Measurements from ENCODE around the gene ZGRF1. TPM values are rescaled to one million over a fixed set of nuclear protein-coding genes. Genes with fewer than 3 reads are reported as not detected.

ZGRF1 gene
- total RNA-seq, 3 donors from 2014 or later (not counting 1 experiment from before 2014, with no cell fraction given), result 13.0 to 25.9 (median 20.0) TPM

- no peak overlapping the region for H3K27ac Mint-ChIP-seq
- no peaks in the 10 kb centered on the region for H3K36me3 Mint-ChIP-seq
- H3K27ac ChIP-seq (ENCODE audit: low read length), result no peak overlapping the region
- DNase-seq (no peak), ATAC-seq (no peak)
- no peaks in the 10 kb centered on the region for H3K27me3 ChIP-seq (ENCODE audit: control insufficient read depth, insufficient read depth, low read length)
- H3K36me3 ChIP-seq (ENCODE audit: control insufficient read depth, insufficient read depth, low read length), result no peaks in the 10 kb centered on the region
- TF ChIP-seq, protein P1, sequence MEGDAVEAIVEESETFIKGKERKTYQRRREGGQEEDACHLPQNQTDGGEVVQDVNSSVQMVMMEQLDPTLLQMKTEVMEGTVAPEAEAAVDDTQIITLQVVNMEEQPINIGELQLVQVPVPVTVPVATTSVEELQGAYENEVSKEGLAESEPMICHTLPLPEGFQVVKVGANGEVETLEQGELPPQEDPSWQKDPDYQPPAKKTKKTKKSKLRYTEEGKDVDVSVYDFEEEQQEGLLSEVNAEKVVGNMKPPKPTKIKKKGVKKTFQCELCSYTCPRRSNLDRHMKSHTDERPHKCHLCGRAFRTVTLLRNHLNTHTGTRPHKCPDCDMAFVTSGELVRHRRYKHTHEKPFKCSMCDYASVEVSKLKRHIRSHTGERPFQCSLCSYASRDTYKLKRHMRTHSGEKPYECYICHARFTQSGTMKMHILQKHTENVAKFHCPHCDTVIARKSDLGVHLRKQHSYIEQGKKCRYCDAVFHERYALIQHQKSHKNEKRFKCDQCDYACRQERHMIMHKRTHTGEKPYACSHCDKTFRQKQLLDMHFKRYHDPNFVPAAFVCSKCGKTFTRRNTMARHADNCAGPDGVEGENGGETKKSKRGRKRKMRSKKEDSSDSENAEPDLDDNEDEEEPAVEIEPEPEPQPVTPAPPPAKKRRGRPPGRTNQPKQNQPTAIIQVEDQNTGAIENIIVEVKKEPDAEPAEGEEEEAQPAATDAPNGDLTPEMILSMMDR (IDR thresholded peaks at IDR 0.05), result no peak
- 43% methylated on average over 1 of the region's 2 CpGs for WGBS (ENCODE audit: insufficient coverage)
- no peaks in the 10 kb centered on the region for H3K4me1 ChIP-seq (ENCODE audit: control insufficient read depth, insufficient read depth, low read length)
- intact Hi-C loops (cut with micrococcal nuclease), result no loop called here
- H3K4me3 ChIP-seq (ENCODE audit: low read length), result no peak overlapping the region
- H3K27me3 Mint-ChIP-seq (ENCODE audit: low read depth in 2 of 2), result no peaks in the 10 kb centered on the region
- no peaks in the 10 kb centered on the region for H3K9me3 ChIP-seq (ENCODE audit: control insufficient read depth, insufficient read depth, low read length)
- no peaks in the 10 kb centered on the region for H3K4me1 Mint-ChIP-seq
- H3K4me3 Mint-ChIP-seq, result no peak overlapping the region
- H3K9me3 Mint-ChIP-seq, result no peaks in the 10 kb centered on the region
Measured at GRCh38 chr4:112552668-112553067, 84.0 kb downstream of the ZGRF1 start.

GRCh38 chr4:112550728-112551127 lies 86.0 kb downstream of the ZGRF1 start:
- TF ChIP-seq, protein P1 (IDR thresholded peaks at IDR 0.05), result no peak
- H3K27ac Mint-ChIP-seq, result no peak overlapping the region
- ATAC-seq (no peak), DNase-seq (no peak)
- Histone ChIP-seq H3K9me3 (ENCODE audit: control insufficient read depth, insufficient read depth, low read length) (no peaks in the 10 kb centered on the region), H3K36me3 (ENCODE audit: control insufficient read depth, insufficient read depth, low read length) (no peaks in the 10 kb centered on the region), H3K27me3 (ENCODE audit: control insufficient read depth, insufficient read depth, low read length) (no peaks in the 10 kb centered on the region), H3K4me1 (ENCODE audit: control insufficient read depth, insufficient read depth, low read length) (no peaks in the 10 kb centered on the region), H3K27ac (ENCODE audit: low read length) (no peak overlapping the region), H3K4me3 (ENCODE audit: low read length) (no peak overlapping the region)
- no peaks in the 10 kb centered on the region for H3K4me1 Mint-ChIP-seq
- no peaks in the 10 kb centered on the region for H3K36me3 Mint-ChIP-seq
- no peak overlapping the region for H3K4me3 Mint-ChIP-seq
- no peaks in the 10 kb centered on the region for H3K9me3 Mint-ChIP-seq
- intact Hi-C loops (cut with micrococcal nuclease), result no loop called here
- H3K27me3 Mint-ChIP-seq (ENCODE audit: low read depth in 2 of 2), result no peaks in the 10 kb centered on the region
- 96% methylated on average over 2 of the region's 2 CpGs for WGBS (ENCODE audit: insufficient coverage)

DNA sequence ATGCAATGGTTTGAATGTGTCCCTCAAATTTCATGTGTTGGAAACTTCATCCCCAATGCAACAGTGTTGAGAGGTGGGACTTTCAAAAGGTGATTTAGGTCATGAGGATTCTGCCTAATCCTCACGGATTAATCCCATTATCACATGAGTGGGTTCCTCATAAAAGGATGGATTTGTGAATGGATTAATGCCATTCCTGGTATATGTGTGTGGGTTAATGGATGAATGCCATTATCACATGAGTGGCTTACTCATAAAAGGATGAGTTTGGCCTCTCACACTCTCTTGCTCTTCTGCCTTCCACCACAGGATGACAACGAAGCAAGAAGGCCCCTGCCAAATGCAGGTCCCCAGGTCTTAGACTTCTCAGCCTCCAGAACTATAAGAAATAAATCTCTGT lies 90.2 kb downstream of the ZGRF1 start:
- ATAC-seq (no peak), DNase-seq (no peak)
- 100% methylated on average over 2 of the region's 2 CpGs for WGBS (ENCODE audit: insufficient coverage)
- intact Hi-C loops (cut with micrococcal nuclease), result no loop called here
- TF ChIP-seq, protein P1 (IDR thresholded peaks at IDR 0.05), result no peak
- no peaks in the 10 kb centered on the region for H3K9me3 Mint-ChIP-seq
- Histone ChIP-seq H3K4me1 (ENCODE audit: control insufficient read depth, insufficient read depth, low read length) (no peaks in the 10 kb centered on the region), H3K27me3 (ENCODE audit: control insufficient read depth, insufficient read depth, low read length) (no peaks in the 10 kb centered on the region), H3K36me3 (ENCODE audit: control insufficient read depth, insufficient read depth, low read length) (peaks cover 1% of the 10 kb centered on the region), H3K9me3 (ENCODE audit: control insufficient read depth, insufficient read depth, low read length) (no peaks in the 10 kb centered on the region), H3K27ac (ENCODE audit: low read length) (no peak overlapping the region), H3K4me3 (ENCODE audit: low read length) (no peak overlapping the region)
- no peak overlapping the region for H3K27ac Mint-ChIP-seq
- no peak overlapping the region for H3K4me3 Mint-ChIP-seq
- no peaks in the 10 kb centered on the region for H3K27me3 Mint-ChIP-seq (ENCODE audit: low read depth in 2 of 2)
- no peaks in the 10 kb centered on the region for H3K4me1 Mint-ChIP-seq
- no peaks in the 10 kb centered on the region for H3K36me3 Mint-ChIP-seq

DNA sequence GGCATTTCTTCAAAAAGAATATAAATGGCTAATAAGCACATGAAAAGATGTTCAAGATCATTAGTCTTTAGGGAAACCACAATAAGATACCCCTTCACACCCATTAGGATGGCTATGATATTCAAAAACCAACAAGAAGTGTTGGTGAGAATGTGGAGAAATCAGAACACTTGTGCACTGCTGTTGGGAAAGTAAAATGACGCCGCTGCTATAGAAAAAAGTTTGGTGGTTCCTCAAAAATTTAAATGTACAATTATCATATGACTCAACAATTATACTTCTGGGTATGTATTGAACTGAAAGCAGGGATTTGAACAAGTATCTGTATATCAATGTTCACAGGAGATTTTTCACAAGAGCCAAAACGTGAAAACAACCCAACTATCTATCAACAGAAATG lies 91.4 kb downstream of the ZGRF1 start:
- no CpG with 5 or more reads among the region's 3 CpGs for WGBS (ENCODE audit: insufficient coverage)
- Histone ChIP-seq H3K4me1 (ENCODE audit: control insufficient read depth, insufficient read depth, low read length) (no peaks in the 10 kb centered on the region), H3K36me3 (ENCODE audit: control insufficient read depth, insufficient read depth, low read length) (peaks cover 1% of the 10 kb centered on the region), H3K9me3 (ENCODE audit: control insufficient read depth, insufficient read depth, low read length) (no peaks in the 10 kb centered on the region), H3K27ac (ENCODE audit: low read length) (no peak overlapping the region), H3K27me3 (ENCODE audit: control insufficient read depth, insufficient read depth, low read length) (no peaks in the 10 kb centered on the region), H3K4me3 (ENCODE audit: low read length) (no peak overlapping the region)
- DNase-seq (no peak), ATAC-seq (no peak)
- intact Hi-C loops (cut with micrococcal nuclease), result no loop called here
- Mint-ChIP-seq H3K4me3 (no peak overlapping the region), H3K27ac (no peak overlapping the region), H3K9me3 (no peaks in the 10 kb centered on the region), H3K36me3 (no peaks in the 10 kb centered on the region), H3K27me3 (ENCODE audit: low read depth in 2 of 2) (no peaks in the 10 kb centered on the region), H3K4me1 (no peaks in the 10 kb centered on the region)
- TF ChIP-seq, protein P1 (IDR thresholded peaks at IDR 0.05), result no peak
